GM10266 (cell line): Measurements from ENCODE around the gene ADGRA1.

Experiments
- DNase-seq: peaks from one replicate; pipeline ENCODE4 v3.0.0; 2012; ENCODE audit errors: extremely low spot score
- TF ChIP-seq, protein P1 (sequence below): IDR thresholded peaks from 2 replicates; pipeline ENCODE4 v1.5.1; 2012; ENCODE audit warnings: mild to moderate bottlenecking, low read depth; ENCODE audit not compliant: control insufficient read depth, insufficient read depth; ENCODE audit errors: missing control alignments

Gene ADGRA1

DNA sequence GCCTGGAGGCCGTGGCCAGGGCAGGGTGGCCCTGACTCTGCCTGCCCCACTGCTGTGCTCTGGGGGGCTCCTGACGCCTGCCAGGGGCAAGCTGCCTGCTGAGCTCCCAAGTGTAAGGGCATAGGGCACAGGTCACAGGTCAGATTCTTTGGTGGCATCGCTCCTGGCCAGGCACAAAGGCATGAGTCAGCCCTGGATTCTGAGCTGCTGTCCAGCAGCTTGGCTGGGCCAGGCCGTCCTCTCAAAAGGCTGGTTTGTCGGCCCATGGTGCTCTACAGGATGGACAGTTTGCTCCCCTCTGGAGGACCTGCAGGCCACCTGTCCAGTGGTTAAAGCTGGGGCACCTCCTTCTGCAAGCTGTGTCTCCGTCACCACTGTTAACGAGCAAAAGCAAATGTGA is 2.9 kb downstream of the ADGRA1 start:
- no peak for DNase-seq
- TF ChIP-seq, protein P1, sequence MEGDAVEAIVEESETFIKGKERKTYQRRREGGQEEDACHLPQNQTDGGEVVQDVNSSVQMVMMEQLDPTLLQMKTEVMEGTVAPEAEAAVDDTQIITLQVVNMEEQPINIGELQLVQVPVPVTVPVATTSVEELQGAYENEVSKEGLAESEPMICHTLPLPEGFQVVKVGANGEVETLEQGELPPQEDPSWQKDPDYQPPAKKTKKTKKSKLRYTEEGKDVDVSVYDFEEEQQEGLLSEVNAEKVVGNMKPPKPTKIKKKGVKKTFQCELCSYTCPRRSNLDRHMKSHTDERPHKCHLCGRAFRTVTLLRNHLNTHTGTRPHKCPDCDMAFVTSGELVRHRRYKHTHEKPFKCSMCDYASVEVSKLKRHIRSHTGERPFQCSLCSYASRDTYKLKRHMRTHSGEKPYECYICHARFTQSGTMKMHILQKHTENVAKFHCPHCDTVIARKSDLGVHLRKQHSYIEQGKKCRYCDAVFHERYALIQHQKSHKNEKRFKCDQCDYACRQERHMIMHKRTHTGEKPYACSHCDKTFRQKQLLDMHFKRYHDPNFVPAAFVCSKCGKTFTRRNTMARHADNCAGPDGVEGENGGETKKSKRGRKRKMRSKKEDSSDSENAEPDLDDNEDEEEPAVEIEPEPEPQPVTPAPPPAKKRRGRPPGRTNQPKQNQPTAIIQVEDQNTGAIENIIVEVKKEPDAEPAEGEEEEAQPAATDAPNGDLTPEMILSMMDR = no peak

DNA sequence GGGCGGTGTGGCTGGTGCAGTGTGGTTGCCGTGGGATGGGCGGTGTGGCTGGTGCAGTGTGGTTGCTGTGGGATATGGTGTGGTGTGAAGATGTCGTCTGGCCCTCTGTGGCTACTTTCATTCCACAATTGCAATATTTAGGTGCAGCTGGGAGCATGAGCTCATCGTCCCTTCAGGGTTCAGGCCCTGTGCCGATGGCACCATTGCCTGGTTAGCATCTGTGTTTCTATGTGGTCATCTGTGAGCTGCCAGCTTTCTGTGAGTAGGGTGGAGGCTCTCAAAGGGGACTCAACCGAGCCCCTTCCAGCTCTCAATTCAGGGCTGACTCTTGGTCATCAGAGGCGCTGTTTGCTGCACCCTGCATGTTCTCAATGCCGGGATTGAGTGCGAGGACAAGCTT is 3.6 kb downstream of the ADGRA1 start:
- TF ChIP-seq, protein P1 = no peak
- DNase-seq = no peak

DNA sequence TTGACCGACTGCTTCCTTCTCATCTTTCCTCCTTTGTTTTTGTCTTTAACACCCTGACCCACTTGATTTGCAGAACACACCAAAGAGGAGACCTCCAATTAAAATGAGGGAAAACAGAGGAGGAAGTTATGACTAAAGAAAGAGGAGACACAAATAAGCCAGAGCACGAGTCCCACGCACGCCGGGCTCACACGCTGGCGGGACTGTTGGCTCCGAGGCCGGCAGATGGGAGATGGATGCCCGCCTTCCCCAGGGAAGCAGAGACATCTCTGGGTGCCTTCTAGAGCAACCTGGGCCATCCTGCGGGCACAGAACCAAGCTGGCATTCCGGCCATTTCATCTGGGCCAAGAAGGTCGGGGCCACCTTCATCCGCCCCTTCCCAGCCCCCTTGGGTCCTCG is 5.6 kb downstream of the ADGRA1 start:
- TF ChIP-seq, protein P1 = no peak
- DNase-seq = no peak

DNA sequence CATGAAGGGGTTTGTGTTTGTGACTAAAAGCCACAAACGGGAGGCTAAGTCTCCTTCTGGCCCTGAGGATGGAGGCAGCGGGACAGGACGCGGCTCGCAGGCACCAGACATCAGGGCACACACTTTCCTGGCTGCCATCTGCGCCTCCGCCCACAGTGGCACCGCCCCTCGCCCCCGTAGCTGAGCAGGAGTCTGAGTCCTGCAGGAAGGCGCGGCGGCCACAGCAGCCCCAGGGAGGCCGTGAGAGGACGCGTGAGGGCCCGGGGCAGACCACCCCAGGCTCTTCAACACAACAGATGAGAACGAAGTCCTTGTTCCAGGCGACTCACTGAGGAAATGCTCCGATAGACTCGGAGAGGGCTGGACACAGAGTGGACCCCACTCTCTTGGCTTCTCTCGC is 6.6 kb downstream of the ADGRA1 start:
- DNase-seq = no peak
- TF ChIP-seq, protein P1 = no peak

DNA sequence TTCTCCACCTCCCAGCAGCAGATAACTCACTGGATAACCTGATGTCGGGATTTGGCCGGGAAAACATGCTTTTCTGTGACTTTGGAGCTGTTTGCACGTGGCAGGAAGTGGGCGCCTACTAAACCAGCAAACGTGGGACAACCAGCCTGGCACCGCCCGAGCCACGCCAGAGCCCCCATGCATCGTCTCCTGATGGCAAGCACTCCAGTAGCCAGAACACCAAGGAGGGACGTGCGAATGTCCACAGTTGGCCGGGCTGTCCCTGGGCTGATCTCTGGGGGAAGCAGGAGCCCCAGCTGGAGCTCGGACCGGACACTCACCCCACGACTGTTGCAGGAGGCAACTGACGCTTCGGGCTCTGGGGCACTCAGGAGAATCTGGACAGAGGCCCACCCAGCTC is 7.1 kb downstream of the ADGRA1 start:
- no peak for DNase-seq
- TF ChIP-seq, protein P1 = no peak

DNA sequence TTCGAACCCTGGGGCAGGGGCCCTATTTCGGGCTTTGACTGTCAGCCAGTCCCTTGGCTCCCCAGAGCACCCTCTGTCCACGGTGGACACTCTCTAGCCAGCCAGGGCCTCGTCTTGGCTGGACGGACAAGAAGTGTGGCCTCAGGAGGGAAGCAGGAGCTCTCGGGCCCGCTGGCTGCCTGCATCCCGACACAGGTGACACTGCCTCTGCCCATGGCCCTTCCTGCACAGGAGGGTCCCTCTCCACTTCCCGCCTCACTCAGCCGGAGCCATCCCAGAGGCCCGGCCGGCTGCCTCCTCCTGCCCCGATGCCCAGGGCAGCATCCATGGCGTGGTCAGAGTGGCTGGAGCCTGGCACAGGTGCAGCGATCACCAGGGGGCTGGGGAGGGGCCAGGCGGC is 7.9 kb downstream of the ADGRA1 start:
- no peak for DNase-seq
- TF ChIP-seq, protein P1 = no peak

DNA sequence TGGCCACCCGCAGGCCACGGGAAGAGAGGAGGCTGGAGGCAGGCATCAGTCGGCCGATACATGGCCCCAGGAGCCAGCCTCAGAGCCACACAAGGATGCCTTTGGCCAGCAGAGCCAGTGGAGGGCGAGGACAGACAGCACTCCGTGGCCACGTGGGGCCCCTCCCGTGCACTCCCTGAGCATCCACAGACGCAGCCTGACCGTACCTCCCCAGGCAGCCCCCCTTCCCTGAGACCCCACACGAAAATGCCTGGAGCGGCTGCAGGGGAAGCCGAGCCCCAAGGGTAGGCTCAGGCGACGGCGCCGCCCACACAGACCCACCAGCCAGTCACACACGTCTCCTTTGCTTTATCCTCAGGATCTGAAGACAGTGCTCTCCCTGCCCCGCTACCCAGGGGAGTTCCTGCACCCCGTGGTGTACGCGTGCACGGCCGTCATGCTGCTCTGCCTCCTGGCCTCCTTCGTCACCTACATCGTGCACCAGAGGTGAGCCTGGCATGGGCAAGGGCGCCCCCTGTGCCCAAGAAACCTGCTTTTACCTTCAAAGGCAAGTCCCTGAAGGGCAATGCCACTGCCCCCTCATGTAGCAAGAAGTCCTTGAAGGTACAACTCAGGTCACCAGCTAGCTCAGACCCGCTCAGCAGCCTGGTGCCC is 9.0 kb downstream of the ADGRA1 start:
- TF ChIP-seq, protein P1 = no peak

More for the DNA sequence above, 9.0 kb downstream of the ADGRA1 start:
- no peak for DNase-seq
